WTC11 (cell line): ENCODE measurements around the gene KLHDC9. TPM values are rescaled to one million over a fixed set of nuclear protein-coding genes. Genes with fewer than 3 reads are reported as not detected.
A peak's percentile ranks its signal among the peaks of the same experiment; 100 is the strongest.

Experiments
- CBFB ChIP-seq: sonication (generic); formaldehyde crosslinking; IDR thresholded peaks from 2 replicates; pipeline ENCODE4 v1.8.1; 2022; ENCODE audit warnings: mild to moderate bottlenecking, low read depth, missing genetic modification reagents
- FOXK1 ChIP-seq: sonication (generic); formaldehyde crosslinking; IDR thresholded peaks from 2 replicates; pipeline ENCODE4 v1.8.0; 2022; ENCODE audit warnings: mild to moderate bottlenecking, moderate library complexity, missing genetic modification reagents
- IRF2 ChIP-seq: sonication (generic); formaldehyde crosslinking; IDR thresholded peaks from 2 replicates; pipeline ENCODE4 v1.8.0; 2022; ENCODE audit warnings: low read depth, missing genetic modification reagents, borderline replicate concordance
- MYBL2 ChIP-seq: sonication (generic); formaldehyde crosslinking; IDR thresholded peaks from 2 replicates; pipeline ENCODE4 v1.8.1; 2023; ENCODE audit warnings: mild to moderate bottlenecking, moderate library complexity, missing genetic modification reagents
- NFATC4 ChIP-seq: fragments of 250-450 bp; sonication (Bioruptor Pico); IDR thresholded peaks from 2 replicates; pipeline ENCODE4 v1.9.0; 2021; ENCODE audit warnings: mild to moderate bottlenecking
- NFYB ChIP-seq: sonication (generic); formaldehyde crosslinking; conservative IDR thresholded peaks from 2 replicates; pipeline ENCODE4 v1.8.0; 2022; ENCODE audit warnings: low read depth, missing genetic modification reagents
- NR1H2 ChIP-seq: sonication (generic); formaldehyde crosslinking; IDR thresholded peaks from 2 replicates; pipeline ENCODE4 v1.9.0; 2021; ENCODE audit warnings: mild to moderate bottlenecking, moderate library complexity, missing genetic modification reagents
- NR3C1 ChIP-seq: sonication (generic); formaldehyde crosslinking; conservative IDR thresholded peaks from 2 replicates; pipeline ENCODE4 v1.8.1; 2023; ENCODE audit warnings: low read depth, mild to moderate bottlenecking, missing genetic modification reagents
- RORB ChIP-seq: fragments of 250-450 bp; sonication (Bioruptor Pico); IDR thresholded peaks from 2 replicates; pipeline ENCODE4 v1.9.0; 2021; ENCODE audit warnings: mild to moderate bottlenecking
- SOX15 ChIP-seq: fragments of 250-450 bp; sonication (Bioruptor Pico); IDR thresholded peaks from 2 replicates; pipeline ENCODE4 v1.9.0; 2021; ENCODE audit warnings: mild to moderate bottlenecking
- ZBTB21 ChIP-seq: sonication (generic); formaldehyde crosslinking; IDR thresholded peaks from 2 replicates; pipeline ENCODE4 v1.8.1; 2023; ENCODE audit warnings: mild to moderate bottlenecking, missing genetic modification reagents, borderline replicate concordance
- ZMAT4 ChIP-seq: fragments of 250-450 bp; sonication (Bioruptor Pico); IDR thresholded peaks from 2 replicates; pipeline ENCODE4 v1.9.0; 2021; ENCODE audit warnings: mild to moderate bottlenecking
- ZNF138 ChIP-seq: sonication (generic); formaldehyde crosslinking; conservative IDR thresholded peaks from 2 replicates; pipeline ENCODE4 v1.8.1; 2022; ENCODE audit warnings: mild to moderate bottlenecking, moderate library complexity, missing genetic modification reagents
- ZNF281 ChIP-seq: sonication (generic); formaldehyde crosslinking; IDR thresholded peaks from 2 replicates; pipeline ENCODE4 v1.8.0; 2023; ENCODE audit warnings: mild to moderate bottlenecking, missing genetic modification reagents
- ZNF423 ChIP-seq: fragments of 250-450 bp; sonication (Bioruptor Pico); IDR thresholded peaks from 2 replicates; pipeline ENCODE4 v2.1.2; 2022; ENCODE audit warnings: mild to moderate bottlenecking, moderate library complexity
- total RNA-seq: library from RNA; stranded (reverse); gene quantifications from 3 replicates; pipeline ENCODE4 v1.2.3, GENCODE V29; 2021
- TF ChIP-seq, protein P1 (sequence below): sonication (generic); formaldehyde crosslinking; IDR thresholded peaks from 2 replicates; pipeline ENCODE4 v1.8.0; 2023; ENCODE audit warnings: missing genetic modification reagents, mild to moderate bottlenecking, borderline replicate concordance
- TF ChIP-seq, protein P2 (sequence below): fragments of 250-450 bp; sonication (Bioruptor Pico); IDR thresholded peaks from 2 replicates; pipeline ENCODE4 v1.8.0; 2021; ENCODE audit warnings: mild to moderate bottlenecking
- TF ChIP-seq, protein P3 (sequence below): fragments of 250-450 bp; sonication (Bioruptor Pico); IDR thresholded peaks from 2 replicates; pipeline ENCODE4 v1.9.0; 2021; ENCODE audit warnings: mild to moderate bottlenecking
- TF ChIP-seq, protein P4 (sequence below): sonication (generic); formaldehyde crosslinking; IDR thresholded peaks from 2 replicates; pipeline ENCODE4 v1.8.1; 2023; ENCODE audit warnings: mild to moderate bottlenecking, missing genetic modification reagents, borderline replicate concordance
- TF ChIP-seq, protein P5 (sequence below): sonication (generic); formaldehyde crosslinking; IDR thresholded peaks from 2 replicates; pipeline ENCODE4 v1.8.0; 2022; ENCODE audit warnings: mild to moderate bottlenecking, missing genetic modification reagents

The KLHDC9 gene
- total RNA-seq, 1 experiment from 2014 or later, result 5.8 TPM

- TF ChIP-seq, protein P1, sequence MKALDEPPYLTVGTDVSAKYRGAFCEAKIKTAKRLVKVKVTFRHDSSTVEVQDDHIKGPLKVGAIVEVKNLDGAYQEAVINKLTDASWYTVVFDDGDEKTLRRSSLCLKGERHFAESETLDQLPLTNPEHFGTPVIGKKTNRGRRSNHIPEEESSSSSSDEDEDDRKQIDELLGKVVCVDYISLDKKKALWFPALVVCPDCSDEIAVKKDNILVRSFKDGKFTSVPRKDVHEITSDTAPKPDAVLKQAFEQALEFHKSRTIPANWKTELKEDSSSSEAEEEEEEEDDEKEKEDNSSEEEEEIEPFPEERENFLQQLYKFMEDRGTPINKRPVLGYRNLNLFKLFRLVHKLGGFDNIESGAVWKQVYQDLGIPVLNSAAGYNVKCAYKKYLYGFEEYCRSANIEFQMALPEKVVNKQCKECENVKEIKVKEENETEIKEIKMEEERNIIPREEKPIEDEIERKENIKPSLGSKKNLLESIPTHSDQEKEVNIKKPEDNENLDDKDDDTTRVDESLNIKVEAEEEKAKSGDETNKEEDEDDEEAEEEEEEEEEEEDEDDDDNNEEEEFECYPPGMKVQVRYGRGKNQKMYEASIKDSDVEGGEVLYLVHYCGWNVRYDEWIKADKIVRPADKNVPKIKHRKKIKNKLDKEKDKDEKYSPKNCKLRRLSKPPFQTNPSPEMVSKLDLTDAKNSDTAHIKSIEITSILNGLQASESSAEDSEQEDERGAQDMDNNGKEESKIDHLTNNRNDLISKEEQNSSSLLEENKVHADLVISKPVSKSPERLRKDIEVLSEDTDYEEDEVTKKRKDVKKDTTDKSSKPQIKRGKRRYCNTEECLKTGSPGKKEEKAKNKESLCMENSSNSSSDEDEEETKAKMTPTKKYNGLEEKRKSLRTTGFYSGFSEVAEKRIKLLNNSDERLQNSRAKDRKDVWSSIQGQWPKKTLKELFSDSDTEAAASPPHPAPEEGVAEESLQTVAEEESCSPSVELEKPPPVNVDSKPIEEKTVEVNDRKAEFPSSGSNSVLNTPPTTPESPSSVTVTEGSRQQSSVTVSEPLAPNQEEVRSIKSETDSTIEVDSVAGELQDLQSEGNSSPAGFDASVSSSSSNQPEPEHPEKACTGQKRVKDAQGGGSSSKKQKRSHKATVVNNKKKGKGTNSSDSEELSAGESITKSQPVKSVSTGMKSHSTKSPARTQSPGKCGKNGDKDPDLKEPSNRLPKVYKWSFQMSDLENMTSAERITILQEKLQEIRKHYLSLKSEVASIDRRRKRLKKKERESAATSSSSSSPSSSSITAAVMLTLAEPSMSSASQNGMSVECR (CRISPR knock-in tag), result 0 out of 2 replicates have a peak, but pooled peaks have one; percentile 21
- TF ChIP-seq CBFB (CRISPR knock-in tag), result peak; percentile 40; the same call in 1 of the 2 replicates
- TF ChIP-seq, protein P2, sequence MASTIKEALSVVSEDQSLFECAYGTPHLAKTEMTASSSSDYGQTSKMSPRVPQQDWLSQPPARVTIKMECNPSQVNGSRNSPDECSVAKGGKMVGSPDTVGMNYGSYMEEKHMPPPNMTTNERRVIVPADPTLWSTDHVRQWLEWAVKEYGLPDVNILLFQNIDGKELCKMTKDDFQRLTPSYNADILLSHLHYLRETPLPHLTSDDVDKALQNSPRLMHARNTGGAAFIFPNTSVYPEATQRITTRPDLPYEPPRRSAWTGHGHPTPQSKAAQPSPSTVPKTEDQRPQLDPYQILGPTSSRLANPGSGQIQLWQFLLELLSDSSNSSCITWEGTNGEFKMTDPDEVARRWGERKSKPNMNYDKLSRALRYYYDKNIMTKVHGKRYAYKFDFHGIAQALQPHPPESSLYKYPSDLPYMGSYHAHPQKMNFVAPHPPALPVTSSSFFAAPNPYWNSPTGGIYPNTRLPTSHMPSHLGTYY (CRISPR knock-in tag), result no peak
- TF ChIP-seq SOX15 (CRISPR knock-in tag), result no peak
- TF ChIP-seq, protein P3, sequence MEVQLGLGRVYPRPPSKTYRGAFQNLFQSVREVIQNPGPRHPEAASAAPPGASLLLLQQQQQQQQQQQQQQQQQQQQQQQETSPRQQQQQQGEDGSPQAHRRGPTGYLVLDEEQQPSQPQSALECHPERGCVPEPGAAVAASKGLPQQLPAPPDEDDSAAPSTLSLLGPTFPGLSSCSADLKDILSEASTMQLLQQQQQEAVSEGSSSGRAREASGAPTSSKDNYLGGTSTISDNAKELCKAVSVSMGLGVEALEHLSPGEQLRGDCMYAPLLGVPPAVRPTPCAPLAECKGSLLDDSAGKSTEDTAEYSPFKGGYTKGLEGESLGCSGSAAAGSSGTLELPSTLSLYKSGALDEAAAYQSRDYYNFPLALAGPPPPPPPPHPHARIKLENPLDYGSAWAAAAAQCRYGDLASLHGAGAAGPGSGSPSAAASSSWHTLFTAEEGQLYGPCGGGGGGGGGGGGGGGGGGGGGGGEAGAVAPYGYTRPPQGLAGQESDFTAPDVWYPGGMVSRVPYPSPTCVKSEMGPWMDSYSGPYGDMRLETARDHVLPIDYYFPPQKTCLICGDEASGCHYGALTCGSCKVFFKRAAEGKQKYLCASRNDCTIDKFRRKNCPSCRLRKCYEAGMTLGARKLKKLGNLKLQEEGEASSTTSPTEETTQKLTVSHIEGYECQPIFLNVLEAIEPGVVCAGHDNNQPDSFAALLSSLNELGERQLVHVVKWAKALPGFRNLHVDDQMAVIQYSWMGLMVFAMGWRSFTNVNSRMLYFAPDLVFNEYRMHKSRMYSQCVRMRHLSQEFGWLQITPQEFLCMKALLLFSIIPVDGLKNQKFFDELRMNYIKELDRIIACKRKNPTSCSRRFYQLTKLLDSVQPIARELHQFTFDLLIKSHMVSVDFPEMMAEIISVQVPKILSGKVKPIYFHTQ (CRISPR knock-in tag), result no peak
- TF ChIP-seq NFYB (CRISPR knock-in tag), result no peak
- 0 out of 2 replicates have a peak, but pooled peaks have one; percentile 41 for TF ChIP-seq ZNF281 (CRISPR knock-in tag)
- no peak for TF ChIP-seq NR1H2 (CRISPR knock-in tag)
- no peak for TF ChIP-seq ZMAT4 (CRISPR knock-in tag)
- no peak for TF ChIP-seq IRF2 (CRISPR knock-in tag)
- no peak for TF ChIP-seq FOXK1 (CRISPR knock-in tag)
- TF ChIP-seq MYBL2 (CRISPR knock-in tag), result peak; percentile 13; the same call in 1 of the 2 replicates
- no peak for TF ChIP-seq ZNF138 (CRISPR knock-in tag)
- no peak for TF ChIP-seq ZBTB21 (CRISPR knock-in tag)
- TF ChIP-seq, protein P4, sequence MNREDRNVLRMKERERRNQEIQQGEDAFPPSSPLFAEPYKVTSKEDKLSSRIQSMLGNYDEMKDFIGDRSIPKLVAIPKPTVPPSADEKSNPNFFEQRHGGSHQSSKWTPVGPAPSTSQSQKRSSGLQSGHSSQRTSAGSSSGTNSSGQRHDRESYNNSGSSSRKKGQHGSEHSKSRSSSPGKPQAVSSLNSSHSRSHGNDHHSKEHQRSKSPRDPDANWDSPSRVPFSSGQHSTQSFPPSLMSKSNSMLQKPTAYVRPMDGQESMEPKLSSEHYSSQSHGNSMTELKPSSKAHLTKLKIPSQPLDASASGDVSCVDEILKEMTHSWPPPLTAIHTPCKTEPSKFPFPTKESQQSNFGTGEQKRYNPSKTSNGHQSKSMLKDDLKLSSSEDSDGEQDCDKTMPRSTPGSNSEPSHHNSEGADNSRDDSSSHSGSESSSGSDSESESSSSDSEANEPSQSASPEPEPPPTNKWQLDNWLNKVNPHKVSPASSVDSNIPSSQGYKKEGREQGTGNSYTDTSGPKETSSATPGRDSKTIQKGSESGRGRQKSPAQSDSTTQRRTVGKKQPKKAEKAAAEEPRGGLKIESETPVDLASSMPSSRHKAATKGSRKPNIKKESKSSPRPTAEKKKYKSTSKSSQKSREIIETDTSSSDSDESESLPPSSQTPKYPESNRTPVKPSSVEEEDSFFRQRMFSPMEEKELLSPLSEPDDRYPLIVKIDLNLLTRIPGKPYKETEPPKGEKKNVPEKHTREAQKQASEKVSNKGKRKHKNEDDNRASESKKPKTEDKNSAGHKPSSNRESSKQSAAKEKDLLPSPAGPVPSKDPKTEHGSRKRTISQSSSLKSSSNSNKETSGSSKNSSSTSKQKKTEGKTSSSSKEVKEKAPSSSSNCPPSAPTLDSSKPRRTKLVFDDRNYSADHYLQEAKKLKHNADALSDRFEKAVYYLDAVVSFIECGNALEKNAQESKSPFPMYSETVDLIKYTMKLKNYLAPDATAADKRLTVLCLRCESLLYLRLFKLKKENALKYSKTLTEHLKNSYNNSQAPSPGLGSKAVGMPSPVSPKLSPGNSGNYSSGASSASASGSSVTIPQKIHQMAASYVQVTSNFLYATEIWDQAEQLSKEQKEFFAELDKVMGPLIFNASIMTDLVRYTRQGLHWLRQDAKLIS, result no peak
- no peak for TF ChIP-seq NR3C1 (CRISPR knock-in tag)
- no peak for TF ChIP-seq NFATC4
- TF ChIP-seq, protein P5, sequence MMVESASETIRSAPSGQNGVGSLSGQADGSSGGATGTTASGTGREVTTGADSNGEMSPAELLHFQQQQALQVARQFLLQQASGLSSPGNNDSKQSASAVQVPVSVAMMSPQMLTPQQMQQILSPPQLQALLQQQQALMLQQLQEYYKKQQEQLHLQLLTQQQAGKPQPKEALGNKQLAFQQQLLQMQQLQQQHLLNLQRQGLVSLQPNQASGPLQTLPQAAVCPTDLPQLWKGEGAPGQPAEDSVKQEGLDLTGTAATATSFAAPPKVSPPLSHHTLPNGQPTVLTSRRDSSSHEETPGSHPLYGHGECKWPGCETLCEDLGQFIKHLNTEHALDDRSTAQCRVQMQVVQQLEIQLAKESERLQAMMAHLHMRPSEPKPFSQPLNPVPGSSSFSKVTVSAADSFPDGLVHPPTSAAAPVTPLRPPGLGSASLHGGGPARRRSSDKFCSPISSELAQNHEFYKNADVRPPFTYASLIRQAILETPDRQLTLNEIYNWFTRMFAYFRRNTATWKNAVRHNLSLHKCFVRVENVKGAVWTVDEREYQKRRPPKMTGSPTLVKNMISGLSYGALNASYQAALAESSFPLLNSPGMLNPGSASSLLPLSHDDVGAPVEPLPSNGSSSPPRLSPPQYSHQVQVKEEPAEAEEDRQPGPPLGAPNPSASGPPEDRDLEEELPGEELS (CRISPR knock-in tag), result 0 out of 2 replicates have a peak, but pooled peaks have one; percentile 23
- TF ChIP-seq RORB (CRISPR knock-in tag), result no peak
- TF ChIP-seq ZNF423 (CRISPR knock-in tag), result 0 out of 2 replicates have a peak, but pooled peaks have one; percentile 9
Measured at GRCh38 chr1:161098210-161099068, at the start of gene KLHDC9 (continued).
